Measurements from ENCODE around the gene NDUFA6.
"Not testable (repeated sequence)": the region's sequence is repeated elsewhere in the genome, so short reads cannot be mapped to it uniquely, and the experiment has no call there.

The NDUFA6 gene

GRCh38 chr22:42127606-42128005, 37.0 kb upstream of the NDUFA6 start:
- H3K4me3 ChIP-seq (ENCODE audit: low read length) = no peak overlapping the region

GRCh38 chr22:42123529-42123928, 33.0 kb upstream of the NDUFA6 start:
- not testable (repeated sequence) for H3K4me3 ChIP-seq (ENCODE audit: low read length)

More at GRCh38 chr22:42127606-42128005, 37.0 kb upstream of the NDUFA6 start:
- TF ChIP-seq ZNF274 (IDR thresholded peaks at IDR 0.05; ENCODE audit: low read depth, low read length) = no peak

GRCh38 chr22:42120231-42121021, 29.9 kb upstream of the NDUFA6 start:
- peak overlapping the region; percentile 19; the same call in 1 of the 2 replicates for H3K4me3 ChIP-seq (ENCODE audit: low read length)

GRCh38 chr22:42116848-42117424, 26.4 kb upstream of the NDUFA6 start:
- no peak overlapping the region for H3K4me3 ChIP-seq (ENCODE audit: low read length)
- no peak for TF ChIP-seq ZNF274 (IDR thresholded peaks at IDR 0.05; ENCODE audit: low read depth, low read length)

GRCh38 chr22:42115420-42115830, 24.9 kb upstream of the NDUFA6 start:
- H3K4me3 ChIP-seq (ENCODE audit: low read length) = not testable (repeated sequence)

GRCh38 chr22:42114721-42115120, 24.1 kb upstream of the NDUFA6 start:
- no peak overlapping the region for H3K4me3 ChIP-seq (ENCODE audit: low read length)
- no peak for TF ChIP-seq ZNF274 (IDR thresholded peaks at IDR 0.05; ENCODE audit: low read depth, low read length)

- H3K4me3 ChIP-seq (ENCODE audit: low read length) = not testable (repeated sequence)
These were observed 22.2 kb upstream of the NDUFA6 start for GRCh38 chr22:42112793-42113192.

- TF ChIP-seq ZNF274 (IDR thresholded peaks at IDR 0.05; ENCODE audit: low read depth, low read length) = no peak
- no peak overlapping the region for H3K4me3 ChIP-seq (ENCODE audit: low read length)
These were observed 21.2 kb upstream of the NDUFA6 start for GRCh38 chr22:42111798-42112197.

GRCh38 chr22:42108848-42109247, 18.3 kb upstream of the NDUFA6 start:
- no peak for TF ChIP-seq ZNF274 (IDR thresholded peaks at IDR 0.05; ENCODE audit: low read depth, low read length)

GRCh38 chr22:42104332-42104860, 13.8 kb upstream of the NDUFA6 start:
- not testable (repeated sequence) for H3K4me3 ChIP-seq (ENCODE audit: low read length)

More at GRCh38 chr22:42108848-42109247, 18.3 kb upstream of the NDUFA6 start:
- no peak overlapping the region for H3K4me3 ChIP-seq (ENCODE audit: low read length)

- no peak for TF ChIP-seq ZNF274 (IDR thresholded peaks at IDR 0.05; ENCODE audit: low read depth, low read length)
- no peak overlapping the region for H3K4me3 ChIP-seq (ENCODE audit: low read length)
These were observed 10.6 kb upstream of the NDUFA6 start for GRCh38 chr22:42101199-42101598.

GRCh38 chr22:42091455-42091782, 847 bp upstream of the NDUFA6 start:
- no peak for TF ChIP-seq ZNF274 (IDR thresholded peaks at IDR 0.05; ENCODE audit: low read depth, low read length)
- H3K4me3 ChIP-seq (ENCODE audit: low read length) = peak overlapping the region; percentile 69

- TF ChIP-seq ZNF274 (IDR thresholded peaks at IDR 0.05; ENCODE audit: low read depth, low read length) = no peak
- no peak overlapping the region for H3K4me3 ChIP-seq (ENCODE audit: low read length)
These were observed 4.5 kb downstream of the NDUFA6 start for GRCh38 chr22:42086051-42086450.

GRCh38 chr22:42084874-42085273, 5.7 kb downstream of the NDUFA6 start:
- no peak for TF ChIP-seq ZNF274 (IDR thresholded peaks at IDR 0.05; ENCODE audit: low read depth, low read length)
- no peak overlapping the region for H3K4me3 ChIP-seq (ENCODE audit: low read length)

GRCh38 chr22:42083119-42083518, 7.5 kb downstream of the NDUFA6 start:
- H3K4me3 ChIP-seq (ENCODE audit: low read length) = no peak overlapping the region
- no peak for TF ChIP-seq ZNF274 (IDR thresholded peaks at IDR 0.05; ENCODE audit: low read depth, low read length)

GRCh38 chr22:42080287-42080686, 10.3 kb downstream of the NDUFA6 start:
- peak overlapping the region; percentile 95 for H3K4me3 ChIP-seq (ENCODE audit: low read length)
- TF ChIP-seq ZNF274 (IDR thresholded peaks at IDR 0.05; ENCODE audit: low read depth, low read length) = no peak

All from GM08714 (cell line).